Bronchial epithelial cell (primary cell): ENCODE results near the gene RAB40B. TPM values are rescaled to one million over a fixed set of nuclear protein-coding genes. Genes with fewer than 3 reads are reported as not detected.

Experiments
- DNase-seq: peaks from one replicate; pipeline ENCODE4 v3.0.0-alpha.2; 2010; ENCODE audit warnings: low read depth
- FAIRE-seq: peaks from 2 replicates; lab custom pipeline; 2011; peaks lifted over from hg19 to GRCh38; lab: Jason Lieb, UNC
- H3K27me3 ChIP-seq: 2 replicates; pipeline ENCODE4 v1.5.1; 2011; ENCODE audit warnings: low read length; ENCODE audit not compliant: control insufficient read depth, insufficient read depth
- H3K36me3 ChIP-seq: 2 replicates; pipeline ENCODE4 v1.5.1; 2011; ENCODE audit warnings: low read length; ENCODE audit not compliant: control insufficient read depth, insufficient read depth
- H3K4me3 ChIP-seq: 2 replicates; pipeline ENCODE4 v1.5.1; 2011; ENCODE audit warnings: mild to moderate bottlenecking, low read depth, low read length, control low read depth
- total RNA-seq: library from RNA; depleted of rRNA; stranded (reverse); fragments of >200 nt; gene quantifications from 2 replicates; pipeline ENCODE4 v1.2.1, GENCODE V29; 2014
- TF ChIP-seq, protein P1 (sequence below): IDR thresholded peaks from 2 replicates; pipeline ENCODE4 v1.5.1; 2011; ENCODE audit warnings: mild to moderate bottlenecking, moderate library complexity, low read length, control low read depth, inconsistent platforms; ENCODE audit not compliant: insufficient read depth, severe bottlenecking

Gene RAB40B
- total RNA-seq, 1 donor from 2014 or later: 3.4 TPM

DNA sequence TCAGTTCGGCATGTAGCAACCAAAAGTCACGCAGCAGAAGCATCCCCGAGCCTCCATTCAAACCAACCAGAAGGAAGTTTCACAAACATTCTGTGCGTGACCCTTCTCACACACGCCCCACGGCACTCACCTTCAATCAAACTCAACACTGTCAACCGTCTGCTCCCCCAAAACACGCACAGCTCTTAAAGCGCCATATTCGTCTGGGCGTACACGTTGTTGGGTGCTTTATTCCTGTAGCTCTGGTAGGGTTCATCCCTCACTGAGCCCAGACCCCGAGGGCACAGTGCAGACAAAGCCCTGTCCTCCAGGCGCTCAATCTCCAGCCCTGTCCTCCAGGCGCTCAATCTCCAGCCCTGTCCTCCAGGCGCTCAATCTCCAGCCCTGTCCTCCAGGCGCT, 2.2 kb downstream of the RAB40B start:
- DNase-seq (no peak), FAIRE-seq (no peak)
- TF ChIP-seq, protein P1, sequence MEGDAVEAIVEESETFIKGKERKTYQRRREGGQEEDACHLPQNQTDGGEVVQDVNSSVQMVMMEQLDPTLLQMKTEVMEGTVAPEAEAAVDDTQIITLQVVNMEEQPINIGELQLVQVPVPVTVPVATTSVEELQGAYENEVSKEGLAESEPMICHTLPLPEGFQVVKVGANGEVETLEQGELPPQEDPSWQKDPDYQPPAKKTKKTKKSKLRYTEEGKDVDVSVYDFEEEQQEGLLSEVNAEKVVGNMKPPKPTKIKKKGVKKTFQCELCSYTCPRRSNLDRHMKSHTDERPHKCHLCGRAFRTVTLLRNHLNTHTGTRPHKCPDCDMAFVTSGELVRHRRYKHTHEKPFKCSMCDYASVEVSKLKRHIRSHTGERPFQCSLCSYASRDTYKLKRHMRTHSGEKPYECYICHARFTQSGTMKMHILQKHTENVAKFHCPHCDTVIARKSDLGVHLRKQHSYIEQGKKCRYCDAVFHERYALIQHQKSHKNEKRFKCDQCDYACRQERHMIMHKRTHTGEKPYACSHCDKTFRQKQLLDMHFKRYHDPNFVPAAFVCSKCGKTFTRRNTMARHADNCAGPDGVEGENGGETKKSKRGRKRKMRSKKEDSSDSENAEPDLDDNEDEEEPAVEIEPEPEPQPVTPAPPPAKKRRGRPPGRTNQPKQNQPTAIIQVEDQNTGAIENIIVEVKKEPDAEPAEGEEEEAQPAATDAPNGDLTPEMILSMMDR: no peak
- H3K36me3 ChIP-seq: peaks cover 2% of the 10 kb centered on the region
- no peak overlapping the region for H3K4me3 ChIP-seq
- no peaks in the 10 kb centered on the region for H3K27me3 ChIP-seq

DNA sequence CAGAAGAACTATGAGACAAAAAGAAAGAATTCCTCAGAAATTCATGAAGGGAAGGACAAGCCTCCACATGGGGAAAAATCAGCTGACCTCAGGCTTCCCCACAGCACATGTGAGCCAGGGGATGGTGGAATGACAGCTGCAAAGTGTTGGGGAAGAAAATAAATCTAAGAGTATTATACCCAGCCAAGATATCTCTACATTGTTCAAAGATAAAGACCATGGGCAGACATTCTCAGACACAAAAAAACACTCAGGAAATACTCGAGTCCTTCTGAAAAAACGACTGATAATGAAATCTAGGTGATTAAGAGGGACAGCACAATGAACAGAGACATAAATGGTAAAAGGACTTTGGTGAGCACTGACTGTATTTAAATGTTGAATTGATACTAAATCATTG, 3.9 kb downstream of the RAB40B start:
- DNase-seq (no peak), FAIRE-seq (no peak)
- H3K4me3 ChIP-seq: no peak overlapping the region
- no peaks in the 10 kb centered on the region for H3K27me3 ChIP-seq
- TF ChIP-seq, protein P1: no peak
- peaks cover 2% of the 10 kb centered on the region for H3K36me3 ChIP-seq

DNA sequence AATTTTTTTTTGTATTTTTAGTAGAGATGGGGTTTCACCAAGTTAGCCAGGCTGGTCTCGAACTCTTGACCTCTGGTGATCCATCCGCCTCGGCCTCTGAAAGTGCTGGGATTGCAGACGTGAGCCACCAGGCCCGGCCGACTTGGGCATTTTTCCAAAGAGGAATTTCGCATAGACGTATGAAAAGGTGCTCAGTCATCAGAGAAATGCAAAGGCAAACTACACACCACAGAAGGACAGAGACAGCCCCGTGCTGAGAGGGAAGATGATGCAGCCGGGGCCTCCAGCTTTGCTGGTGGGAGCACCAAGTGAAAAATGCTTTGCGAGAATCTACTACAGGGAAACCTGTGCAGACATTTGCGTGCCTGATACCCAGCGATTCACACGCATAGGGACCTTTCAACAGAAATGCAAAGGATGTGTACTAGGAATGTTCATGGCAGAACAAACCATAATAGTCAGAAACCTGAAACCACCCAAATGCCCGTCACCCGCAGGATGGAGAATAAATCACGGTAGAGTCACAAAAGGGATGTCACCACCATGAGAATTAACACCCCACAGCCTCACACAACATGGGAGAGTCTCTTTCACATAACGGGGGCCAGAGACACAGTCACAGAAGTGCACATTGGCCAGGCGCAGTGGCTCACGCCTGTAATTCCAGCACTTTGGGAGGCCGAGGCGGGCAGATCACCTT, 5.2 kb downstream of the RAB40B start:
- no peaks in the 10 kb centered on the region for H3K27me3 ChIP-seq
- H3K4me3 ChIP-seq: no peak overlapping the region
- DNase-seq (no peak), FAIRE-seq (no peak)
- H3K36me3 ChIP-seq: peaks cover 2% of the 10 kb centered on the region
- TF ChIP-seq, protein P1: no peak

DNA sequence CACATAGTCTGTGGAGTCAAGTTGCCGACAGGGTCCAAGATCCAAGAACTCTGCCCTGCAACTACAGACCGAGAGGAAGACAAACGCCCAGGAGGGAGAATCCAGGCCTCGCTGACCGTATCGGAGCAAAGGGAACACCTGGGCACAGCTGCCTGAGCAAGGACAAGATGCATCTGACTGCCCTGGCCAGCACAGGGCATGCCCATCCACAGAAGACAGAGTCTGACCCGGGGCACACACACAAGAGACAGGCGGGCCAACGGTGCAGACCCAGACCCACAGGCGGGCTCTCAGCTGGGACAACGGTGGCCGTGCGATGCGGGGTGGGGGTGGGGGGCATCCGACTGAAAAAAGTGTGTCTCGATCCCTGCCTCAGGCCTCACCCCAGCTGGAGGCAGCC, 6.2 kb downstream of the RAB40B start:
- no peak for DNase-seq
- Histone ChIP-seq H3K4me3 (no peak overlapping the region), H3K27me3 (no peaks in the 10 kb centered on the region), H3K36me3 (peaks cover 2% of the 10 kb centered on the region)
- TF ChIP-seq, protein P1: no peak
- FAIRE-seq: no peak

DNA sequence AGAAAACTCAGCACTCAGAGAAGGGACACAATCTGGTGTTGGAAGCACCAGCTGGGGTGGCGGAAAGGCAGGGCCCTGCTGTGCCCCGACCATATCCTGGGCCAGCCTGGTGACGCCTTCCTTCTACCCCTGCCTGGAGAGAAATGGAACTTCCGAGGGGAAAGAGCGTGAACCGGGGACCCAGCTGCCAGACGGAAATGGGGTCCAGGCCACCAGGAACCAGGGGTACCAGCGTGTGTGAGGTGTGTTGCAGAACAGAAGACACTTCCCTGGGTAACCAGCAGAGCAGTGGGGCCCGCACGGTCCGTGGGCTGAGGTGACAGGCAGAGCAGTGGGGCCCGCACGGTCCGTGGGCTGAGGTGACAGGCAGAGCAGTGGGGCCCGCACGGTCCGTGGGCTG, 6.8 kb downstream of the RAB40B start:
- no peak for DNase-seq
- no peaks in the 10 kb centered on the region for H3K27me3 ChIP-seq
- TF ChIP-seq, protein P1: no peak
- peaks cover 2% of the 10 kb centered on the region for H3K36me3 ChIP-seq
- H3K4me3 ChIP-seq: no peak overlapping the region
- FAIRE-seq: no peak
